ENCODE data around the gene CKMT2. TPM values are rescaled to one million over a fixed set of nuclear protein-coding genes. Genes with fewer than 3 reads are reported as not detected.
A peak's percentile ranks its signal among the peaks of the same experiment; 100 is the strongest.

The CKMT2 gene
- 10 to 100 TPM in 1 of 4 donors, 1 to 10 TPM in 3; 6.2 to 11.1 (median 7.9) TPM for polyA plus RNA-seq (ENCODE audit: insufficient read length in 4 of 4)

DNA sequence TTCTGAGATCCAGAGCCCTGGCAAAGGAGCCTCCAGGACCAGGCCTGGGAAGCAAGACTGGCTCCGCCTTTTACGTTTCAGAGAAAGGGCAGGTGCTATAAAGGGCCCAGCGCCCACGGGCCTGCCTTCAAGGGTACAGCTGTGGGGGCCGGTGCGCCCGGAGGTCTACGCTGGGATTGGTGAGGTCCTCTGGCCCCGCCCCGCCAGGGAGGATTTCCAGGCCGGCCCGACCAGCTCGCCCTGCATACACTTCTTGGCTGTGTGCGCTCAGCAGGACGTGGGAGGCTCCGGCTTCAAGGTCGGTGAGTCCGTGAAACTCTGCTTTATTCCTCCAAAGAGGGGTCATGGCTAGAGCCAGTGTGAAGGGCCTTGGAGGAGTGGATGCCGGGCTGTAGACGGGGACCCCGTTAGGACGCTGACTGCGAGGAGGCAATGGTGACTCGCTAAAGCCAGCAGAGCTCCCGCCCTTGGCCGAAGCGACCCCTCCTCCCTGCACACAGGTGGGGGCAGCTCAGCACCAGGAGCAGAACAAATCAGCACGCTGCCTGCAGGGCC lies at the start of gene CKMT2:
Gene CKMT2 (plus strand): TSS at position 243 of the 555 bp plus-strand sequence. CDS start 17,811 bp downstream, outside the sequence.
- DNase-seq (ENCODE audit: low read depth in 4 of 4, low spot score in 2 of 4) = peak in 3 of 4 donors; percentile 32 to 56 (median 37)

- DNase-seq (ENCODE audit: low read depth in 4 of 4, low spot score in 2 of 4) = no peak
Observed at GRCh38 chr5:81183811-81184748, 49.0 kb upstream of the CKMT2 start.

GRCh38 chr5:81184749-81185110 lies 48.4 kb upstream of the CKMT2 start:
- no peak for DNase-seq (ENCODE audit: low read depth in 4 of 4, low spot score in 2 of 4)

DNA sequence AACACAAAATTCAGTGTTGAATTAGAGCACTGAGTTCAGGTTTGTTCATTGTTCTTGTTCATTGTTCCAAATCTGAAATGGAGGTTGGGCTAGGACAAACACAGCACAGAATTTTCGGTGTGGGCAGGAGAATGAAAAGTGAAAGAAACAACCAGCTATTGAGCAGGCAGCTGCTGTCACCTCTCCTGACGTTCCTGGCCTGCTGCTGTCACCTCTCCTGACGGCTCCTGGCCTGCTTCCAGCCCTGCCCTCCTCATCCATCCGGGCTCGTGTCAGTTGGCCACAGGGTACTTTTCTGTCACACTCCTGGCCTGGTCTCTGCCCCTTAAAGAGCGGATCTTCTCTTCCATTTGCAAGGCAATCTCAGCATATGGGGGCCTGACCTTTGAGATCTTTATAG lies 45.2 kb upstream of the CKMT2 start:
- no peak for DNase-seq (ENCODE audit: low read depth in 4 of 4, low spot score in 2 of 4)

DNA sequence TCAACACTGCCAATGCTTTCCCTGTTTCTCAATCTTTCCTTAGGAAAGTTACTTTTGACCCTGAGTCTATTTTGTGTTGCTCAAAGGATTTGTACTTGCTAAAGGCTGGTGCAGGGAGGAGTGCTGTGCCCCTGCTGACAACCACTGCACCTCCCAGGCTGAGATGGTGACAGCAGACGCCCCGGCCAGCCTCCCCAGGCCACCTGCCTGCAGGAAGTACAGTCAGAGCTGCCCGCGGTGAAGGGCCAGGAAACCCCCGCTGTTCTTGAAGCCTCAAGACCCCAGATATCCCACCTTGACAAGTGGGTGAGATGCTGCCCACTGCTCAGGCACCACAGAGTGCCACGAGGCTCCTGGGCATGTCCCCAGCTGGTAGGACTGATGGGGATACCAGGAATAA lies 44.2 kb upstream of the CKMT2 start:
- no peak for DNase-seq (ENCODE audit: low read depth in 4 of 4, low spot score in 2 of 4)

- no peak for DNase-seq (ENCODE audit: low read depth in 4 of 4, low spot score in 2 of 4)
Observed at GRCh38 chr5:81189875-81190498, 43.1 kb upstream of the CKMT2 start.

DNA sequence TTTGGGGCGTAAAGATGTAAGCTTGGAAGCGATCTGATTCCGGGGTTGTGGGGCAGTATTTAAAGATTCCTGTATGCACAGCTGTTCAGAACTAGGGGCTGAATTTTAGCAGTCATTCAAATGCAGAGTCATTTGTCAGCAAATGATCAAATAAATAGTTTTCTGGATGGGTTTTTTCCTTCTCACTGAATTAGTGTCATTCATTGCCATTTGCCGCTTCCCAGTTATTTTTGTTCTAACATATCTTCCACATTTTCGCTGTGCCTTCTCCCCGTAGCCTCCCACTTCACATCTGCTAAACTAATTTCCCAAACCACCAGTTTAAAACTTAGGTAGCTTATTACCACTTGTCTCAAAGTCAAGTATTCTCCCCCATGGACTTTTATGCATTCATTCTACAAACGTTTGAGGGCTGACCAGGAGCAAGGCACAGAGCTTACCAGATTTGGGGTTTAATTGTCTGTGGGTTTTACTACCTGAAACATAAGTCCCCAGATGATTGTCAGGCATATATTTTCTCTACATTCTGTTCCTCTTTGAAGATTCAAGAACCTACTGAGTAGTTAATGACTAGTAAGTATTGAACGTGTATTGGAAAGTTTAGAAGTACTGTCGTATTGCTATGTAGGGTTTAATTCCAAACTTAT lies 41.3 kb upstream of the CKMT2 start:
- no peak for DNase-seq (ENCODE audit: low read depth in 4 of 4, low spot score in 2 of 4)

DNA sequence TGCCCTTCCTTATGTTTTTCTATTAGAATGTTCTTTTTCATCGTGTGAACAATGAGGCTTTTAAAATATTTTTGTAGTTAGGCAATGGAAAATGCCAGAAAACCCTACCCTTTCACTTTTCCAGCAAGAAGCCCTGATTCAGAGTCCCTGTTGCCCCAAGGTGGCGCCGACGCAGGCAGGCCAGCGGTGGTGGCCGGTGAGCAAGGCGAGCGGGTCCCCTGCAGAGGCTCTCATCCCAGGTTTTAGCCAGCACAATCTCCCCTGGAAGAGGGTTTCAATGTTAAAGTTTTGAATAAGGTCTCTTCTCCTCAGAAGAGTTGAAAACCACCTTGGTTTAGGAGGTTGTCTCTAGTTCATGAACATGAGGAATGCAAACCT lies 40.8 kb upstream of the CKMT2 start:
- DNase-seq (ENCODE audit: low read depth in 4 of 4, low spot score in 2 of 4) = no peak

- peak; percentile 39 to 73 (median 56) for DNase-seq (ENCODE audit: low read depth in 4 of 4, low spot score in 2 of 4)
Observed at GRCh38 chr5:81194633-81195334, 38.3 kb upstream of the CKMT2 start.

DNA sequence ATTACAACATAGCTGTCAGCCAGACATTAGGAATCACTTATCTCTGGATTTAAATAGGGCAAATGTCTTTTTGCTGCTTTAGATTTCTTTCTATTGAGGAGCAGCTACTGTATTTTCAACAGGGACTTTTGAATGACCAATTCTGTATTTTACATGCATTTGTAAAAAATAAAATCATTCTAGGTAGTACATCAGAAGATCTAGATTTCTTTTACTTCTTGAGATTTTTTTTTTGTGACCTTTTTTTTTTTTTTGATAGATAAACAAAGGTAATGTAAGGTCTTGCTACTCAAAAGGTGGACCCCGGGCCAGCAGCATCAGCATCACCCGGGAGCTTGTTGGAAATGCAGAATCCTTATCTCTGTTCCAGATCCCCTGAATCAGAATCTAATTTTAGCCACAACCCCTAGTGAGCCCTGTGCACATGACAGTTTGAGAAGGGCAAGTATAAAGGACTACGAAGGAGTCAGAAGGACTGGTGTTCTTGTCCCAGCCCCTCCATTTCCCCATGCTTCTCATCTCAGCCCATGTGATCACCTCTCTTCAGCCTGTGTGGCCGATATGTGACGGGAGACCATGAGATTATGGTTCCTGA lies 37.7 kb upstream of the CKMT2 start:
- DNase-seq (ENCODE audit: low read depth in 4 of 4, low spot score in 2 of 4) = no peak

DNA sequence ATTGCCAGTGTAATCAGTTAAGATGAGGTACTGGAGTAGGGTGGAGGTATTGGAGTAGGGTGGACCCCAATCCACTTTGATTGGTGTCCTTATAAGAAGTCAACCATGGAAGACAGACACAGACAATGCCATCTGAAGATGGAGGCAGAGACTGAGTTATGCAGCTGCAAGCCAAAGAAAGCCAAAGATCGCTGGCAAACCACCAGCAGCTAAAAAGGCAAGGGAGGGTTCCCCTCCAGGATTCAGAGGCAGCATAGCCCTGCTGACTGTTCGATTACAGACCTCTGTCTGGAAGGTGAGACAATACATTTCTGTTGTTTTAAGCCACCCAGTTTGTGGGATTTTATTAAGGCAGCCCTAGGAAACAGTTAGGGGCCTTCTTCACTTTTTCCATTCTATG lies 30.5 kb upstream of the CKMT2 start:
- DNase-seq (ENCODE audit: low read depth in 4 of 4, low spot score in 2 of 4) = no peak

- no peak for DNase-seq (ENCODE audit: low read depth in 4 of 4, low spot score in 2 of 4)
Observed at GRCh38 chr5:81203729-81204128, 29.4 kb upstream of the CKMT2 start.

DNA sequence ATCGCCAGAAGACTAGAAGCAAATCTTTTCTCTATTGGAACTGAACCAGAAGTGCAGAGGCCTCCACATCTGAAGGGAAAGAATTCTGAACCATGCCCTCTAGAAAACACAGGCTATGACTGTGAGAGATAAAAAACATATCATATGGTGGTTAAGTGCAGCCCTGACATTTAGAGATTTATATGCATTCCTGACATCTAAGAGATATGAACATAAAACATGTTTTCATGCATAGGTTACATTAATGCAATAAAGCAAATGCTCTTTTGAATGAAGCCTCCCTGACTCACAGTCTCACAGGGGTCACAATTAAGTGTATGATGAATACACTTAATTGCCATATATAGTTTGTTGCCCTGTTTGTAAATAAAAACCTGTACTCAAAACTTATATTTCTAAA lies 28.9 kb upstream of the CKMT2 start:
- no peak for DNase-seq (ENCODE audit: low read depth in 4 of 4, low spot score in 2 of 4)

DNA sequence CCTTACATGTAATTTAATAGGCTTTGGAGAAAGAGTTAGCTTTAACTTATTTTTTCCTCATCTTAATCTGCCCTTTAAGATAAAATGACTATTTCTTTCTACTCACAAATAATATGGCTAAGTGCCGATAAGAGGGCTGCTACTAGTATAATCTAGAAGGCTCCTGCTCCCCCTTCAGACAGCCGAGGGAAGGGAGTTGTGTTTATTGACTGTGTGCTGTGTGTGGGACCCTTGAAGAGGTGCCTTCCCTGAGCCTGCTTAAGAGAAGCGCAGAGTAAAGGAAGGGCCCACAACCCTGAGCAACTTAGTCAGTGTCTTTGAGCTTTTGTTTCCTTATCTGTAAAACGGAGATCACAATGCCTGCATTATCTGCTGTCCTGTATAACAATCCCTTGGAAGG lies 28.1 kb upstream of the CKMT2 start:
- no peak for DNase-seq (ENCODE audit: low read depth in 4 of 4, low spot score in 2 of 4)

GRCh38 chr5:81207009-81207408 lies 26.1 kb upstream of the CKMT2 start:
- DNase-seq (ENCODE audit: low read depth in 4 of 4, low spot score in 2 of 4) = no peak

GRCh38 chr5:81208904-81209303 lies 24.2 kb upstream of the CKMT2 start:
- no peak for DNase-seq (ENCODE audit: low read depth in 4 of 4, low spot score in 2 of 4)

- no peak for DNase-seq (ENCODE audit: low read depth in 4 of 4, low spot score in 2 of 4)
Observed at GRCh38 chr5:81209386-81209785, 23.7 kb upstream of the CKMT2 start.

GRCh38 chr5:81209869-81210493 lies 23.1 kb upstream of the CKMT2 start:
- no peak for DNase-seq (ENCODE audit: low read depth in 4 of 4, low spot score in 2 of 4)

GRCh38 chr5:81212211-81212751 lies 20.8 kb upstream of the CKMT2 start:
- DNase-seq (ENCODE audit: low read depth in 4 of 4, low spot score in 2 of 4) = no peak

All from left renal cortex interstitium (tissue), 4 donors.